ENCODE results near the gene ACOT12. TPM values are rescaled to one million over a fixed set of nuclear protein-coding genes. Genes with fewer than 3 reads are reported as not detected.

The ACOT12 gene
- polyA plus RNA-seq, 1 experiment = 0.56 TPM

GRCh38 chr5:81292130-81292529 lies 101.8 kb downstream of the ACOT12 start:
- H3K27me3 ChIP-seq (ENCODE audit: control insufficient read depth, insufficient read depth, low read length) = no peaks in the 10 kb centered on the region
- ChIA-PET POLR2A (no interaction called here), CTCF (interaction anchor here (1.2 kb wide), 1 partner anchor 9 kb away, joined by 3 read pairs; the partner anchor contains the start of gene ZCCHC9)
- H3K27ac ChIP-seq (ENCODE audit: low read depth, low read length) = no peak overlapping the region
- H3K4me3 ChIP-seq (ENCODE audit: low read depth, low read length) = no peak overlapping the region
- no peak for DNase-seq (ENCODE audit: low read depth, low spot score)
- no peak for TF ChIP-seq CTCF (IDR thresholded peaks at IDR 0.05; ENCODE audit: low read depth, low read length)
- peaks cover 9% of the 10 kb centered on the region for H3K9me3 ChIP-seq (ENCODE audit: control insufficient read depth, insufficient read depth, low read length)

- no peak overlapping the region for H3K4me3 ChIP-seq (ENCODE audit: low read depth, low read length)
- no peak overlapping the region for H3K27ac ChIP-seq (ENCODE audit: low read depth, low read length)
- DNase-seq (ENCODE audit: low read depth, low spot score) = no peak
- ChIA-PET POLR2A (no interaction called here), CTCF (interaction anchor here (5.6 kb wide), 1 partner anchor 9 kb away, joined by 32 read pairs; no protein-coding TSS in a partner anchor)
- no peaks in the 10 kb centered on the region for H3K27me3 ChIP-seq (ENCODE audit: control insufficient read depth, insufficient read depth, low read length)
- H3K9me3 ChIP-seq (ENCODE audit: control insufficient read depth, insufficient read depth, low read length) = peaks cover 9% of the 10 kb centered on the region
- no peak for TF ChIP-seq CTCF (IDR thresholded peaks at IDR 0.05; ENCODE audit: low read depth, low read length)
Observed at GRCh38 chr5:81290146-81290545, 103.8 kb downstream of the ACOT12 start.

GRCh38 chr5:81288021-81288433 lies 105.9 kb downstream of the ACOT12 start:
- Histone ChIP-seq H3K9me3 (ENCODE audit: control insufficient read depth, insufficient read depth, low read length) (peaks cover 8% of the 10 kb centered on the region), H3K27me3 (ENCODE audit: control insufficient read depth, insufficient read depth, low read length) (no peaks in the 10 kb centered on the region), H3K4me3 (ENCODE audit: low read depth, low read length) (no peak overlapping the region), H3K27ac (ENCODE audit: low read depth, low read length) (no peak overlapping the region)
- ChIA-PET POLR2A (no interaction called here), CTCF (interaction anchor here (5.6 kb wide), 1 partner anchor 11 kb away, joined by 32 read pairs; no protein-coding TSS in a partner anchor)
- no peak for TF ChIP-seq CTCF (IDR thresholded peaks at IDR 0.05; ENCODE audit: low read depth, low read length)
- no peak for DNase-seq (ENCODE audit: low read depth, low spot score)

- no peak for DNase-seq (ENCODE audit: low read depth, low spot score)
- H3K27ac ChIP-seq (ENCODE audit: low read depth, low read length) = no peak overlapping the region
- no peaks in the 10 kb centered on the region for H3K9me3 ChIP-seq (ENCODE audit: control insufficient read depth, insufficient read depth, low read length)
- ChIA-PET POLR2A (no interaction called here), CTCF (interaction anchor here (0.6 to 5.6 kb wide), 4 partner anchors 13 to 804 kb away, joined by 3 to 32 read pairs (median 4); no protein-coding TSS in a partner anchor)
- no peak overlapping the region for H3K4me3 ChIP-seq (ENCODE audit: low read depth, low read length)
- H3K27me3 ChIP-seq (ENCODE audit: control insufficient read depth, insufficient read depth, low read length) = no peaks in the 10 kb centered on the region
- no peak for TF ChIP-seq CTCF (IDR thresholded peaks at IDR 0.05; ENCODE audit: low read depth, low read length)
Observed at GRCh38 chr5:81286059-81286617, 107.8 kb downstream of the ACOT12 start.

- no peak overlapping the region for H3K4me3 ChIP-seq (ENCODE audit: low read depth, low read length)
- no peak overlapping the region for H3K27ac ChIP-seq (ENCODE audit: low read depth, low read length)
- H3K9me3 ChIP-seq (ENCODE audit: control insufficient read depth, insufficient read depth, low read length) = no peaks in the 10 kb centered on the region
- DNase-seq (ENCODE audit: low read depth, low spot score) = no peak
- POLR2A ChIA-PET = no interaction called here
- CTCF ChIA-PET = interaction anchor here (0.9 to 2.1 kb wide), 3 partner anchors 14 to 19 kb away, joined by 3 to 6 read pairs (median 4); no protein-coding TSS in a partner anchor
- no peaks in the 10 kb centered on the region for H3K27me3 ChIP-seq (ENCODE audit: control insufficient read depth, insufficient read depth, low read length)
- no peak for TF ChIP-seq CTCF (IDR thresholded peaks at IDR 0.05; ENCODE audit: low read depth, low read length)
Observed at GRCh38 chr5:81283976-81284375, 110.0 kb downstream of the ACOT12 start.

Other genes with a start within 250 kb of the ACOT12 start
- gene CKMT2, start 160.8 kb downstream of the ACOT12 start, polyA plus RNA-seq (2011; rRNA removed) = 0.11 and 0.24 TPM in 2 replicates
- 23.3 and 35.4 TPM in 2 replicates for gene ZCCHC9, start 92.5 kb downstream of the ACOT12 start, polyA plus RNA-seq (2011; rRNA removed)